ENCODE data around the gene PTPRF.

DNA sequence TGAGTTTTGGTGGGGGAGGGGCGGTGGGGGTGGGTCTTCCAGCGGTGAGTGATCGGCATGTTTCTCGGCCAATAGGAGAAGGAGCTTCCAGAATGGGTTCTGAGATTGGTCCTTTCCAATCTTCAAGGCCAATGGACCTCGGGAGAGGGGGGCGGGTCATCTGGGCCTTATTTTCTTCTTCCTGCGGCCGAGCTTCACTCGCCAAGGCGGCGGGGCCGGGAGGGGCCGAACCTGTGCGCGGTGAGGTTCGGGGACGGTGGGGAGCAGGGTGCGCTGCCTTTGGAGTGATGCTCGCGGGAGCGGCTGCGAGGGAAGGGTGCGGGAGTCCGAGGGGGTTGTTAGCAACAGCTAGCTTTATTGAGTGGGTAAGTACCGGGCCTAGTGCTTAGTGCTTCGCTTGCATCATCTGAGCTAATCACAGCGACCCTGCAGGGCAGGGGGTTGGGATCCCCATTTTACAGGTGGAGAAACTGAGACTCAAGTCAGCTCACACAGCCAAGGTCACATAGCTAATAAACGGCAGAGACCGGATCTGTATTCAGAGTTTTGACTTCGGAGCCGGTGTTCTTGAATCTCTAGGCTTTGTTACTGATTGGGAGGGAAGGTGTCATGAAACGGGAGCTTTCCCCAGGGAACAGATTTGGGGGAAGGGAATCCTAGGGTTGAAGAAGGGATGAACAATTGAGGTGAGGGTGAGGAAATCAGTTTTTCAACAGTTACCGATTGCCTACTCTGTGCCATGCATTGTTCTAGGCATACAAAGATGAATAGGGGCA is 119.8 kb downstream of the PTPRF start:
- 0 out of 2 replicates have a peak, but pooled peaks have one; percentile 42 for TF ChIP-seq YY1 (IDR thresholded peaks at IDR 0.05; ENCODE audit: low read depth)
- no peak for TF ChIP-seq ZBTB7A (IDR thresholded peaks at IDR 0.05; ENCODE audit: low read depth)
- peak; percentile 85 for TF ChIP-seq TAF1 (IDR thresholded peaks at IDR 0.05; ENCODE audit: low read depth)
- no peak for TF ChIP-seq EP300 (IDR thresholded peaks at IDR 0.05; ENCODE audit: borderline replicate concordance)
- TF ChIP-seq, protein P1, sequence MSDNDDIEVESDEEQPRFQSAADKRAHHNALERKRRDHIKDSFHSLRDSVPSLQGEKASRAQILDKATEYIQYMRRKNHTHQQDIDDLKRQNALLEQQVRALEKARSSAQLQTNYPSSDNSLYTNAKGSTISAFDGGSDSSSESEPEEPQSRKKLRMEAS (IDR thresholded peaks at IDR 0.05) = no peak
- no peak for TF ChIP-seq RAD21 (IDR thresholded peaks at IDR 0.05; ENCODE audit: low read depth)
- TF ChIP-seq CEBPB (IDR thresholded peaks at IDR 0.05) = 0 out of 2 replicates have a peak, but pooled peaks have one; percentile 69
- no peak for TF ChIP-seq FOXM1 (IDR thresholded peaks at IDR 0.05; ENCODE audit: borderline replicate concordance, low read depth)
- TF ChIP-seq CREB1 (IDR thresholded peaks at IDR 0.05; ENCODE audit: low read depth) = no peak
